Lower lobe of right lung (tissue), 2 donors: ENCODE measurements around the gene TAS2R8. TPM values are rescaled to one million over a fixed set of nuclear protein-coding genes. Genes with fewer than 3 reads are reported as not detected.

Experiments used
- ATAC-seq, 2 donors: fragments of 200-7000 bp; cut with Tn5 transposase; one replicate each; pipeline ENCODE4 v1.9.1; 2020 to 2022; ENCODE audit warnings: mild to moderate bottlenecking in 2 of 2, moderate library complexity in 2 of 2
- DNase-seq: peaks from one replicate; pipeline ENCODE4 v3.0.0-alpha.2; 2020
- H3K27ac ChIP-seq: fragments of 200-600 bp; one replicate; pipeline ENCODE4 v1.8.0; 2022
- H3K27me3 ChIP-seq: fragments of 200-600 bp; one replicate; pipeline ENCODE4 v1.8.0; 2022; ENCODE audit warnings: low read depth
- H3K36me3 ChIP-seq: fragments of 200-600 bp; one replicate; pipeline ENCODE4 v1.8.0; 2022; ENCODE audit warnings: mild to moderate bottlenecking
- H3K4me1 ChIP-seq: fragments of 200-600 bp; one replicate; pipeline ENCODE4 v1.8.0; 2022
- H3K4me3 ChIP-seq: fragments of 200-600 bp; one replicate; pipeline ENCODE4 v1.8.0; 2022; ENCODE audit warnings: mild to moderate bottlenecking
- H3K9me3 ChIP-seq: fragments of 200-600 bp; one replicate; pipeline ENCODE4 v1.8.0; 2022
- intact Hi-C: fragments of 100-400 bp; cut with DNase I; formaldehyde crosslinking; loops from one replicate; pipeline ENCODE4 v1.11.0; 2022
- total RNA-seq: library from RNA; stranded (reverse); fragmentation: NEBNext Ultra II Directional; extraction: Animal tissue kit (Norgen Biotek cat#: 25700); gene quantifications from one replicate; pipeline ENCODE4 v1.2.1, GENCODE V29; 2021
- TF ChIP-seq, protein P1 (sequence below): fragments of 200-600 bp; IDR thresholded peaks from one replicate; pipeline ENCODE4 v1.8.0; 2022; ENCODE audit warnings: antibody characterized with exemption, mild to moderate bottlenecking
- donor health status: DM: no; HTN: yes; CAD: no; lungs with severe emphysema.

TAS2R8 gene
- total RNA-seq, 1 donor from 2014 or later = not detected

DNA sequence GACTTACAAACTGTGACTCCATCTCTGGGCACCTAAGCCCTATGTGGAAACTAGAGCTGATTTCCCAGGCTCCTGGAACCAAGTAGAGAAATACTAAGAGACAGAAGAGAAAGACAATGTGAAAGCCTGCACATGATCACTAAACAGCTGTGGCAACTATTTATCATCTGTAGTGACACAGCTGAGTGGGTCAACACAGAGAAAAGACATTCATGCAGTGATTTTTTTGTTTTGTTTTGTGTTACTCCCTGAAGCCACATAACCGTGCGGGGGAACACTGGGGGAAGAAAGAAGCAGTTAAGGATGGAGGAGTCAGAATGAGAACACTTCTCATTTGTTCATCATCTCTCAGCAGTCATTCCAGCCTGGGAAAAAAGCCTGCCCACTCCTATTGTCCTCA lies 40.7 kb upstream of the TAS2R8 start:
- no peaks in the 10 kb centered on the region for H3K4me1 ChIP-seq
- H3K36me3 ChIP-seq = no peaks in the 10 kb centered on the region
- intact Hi-C loops = no loop called here
- no peak for DNase-seq
- H3K27ac ChIP-seq = no peak overlapping the region
- no peaks in the 10 kb centered on the region for H3K9me3 ChIP-seq
- no peak overlapping the region for H3K4me3 ChIP-seq
- H3K27me3 ChIP-seq = no peaks in the 10 kb centered on the region
- no peak for ATAC-seq
- TF ChIP-seq, protein P1, sequence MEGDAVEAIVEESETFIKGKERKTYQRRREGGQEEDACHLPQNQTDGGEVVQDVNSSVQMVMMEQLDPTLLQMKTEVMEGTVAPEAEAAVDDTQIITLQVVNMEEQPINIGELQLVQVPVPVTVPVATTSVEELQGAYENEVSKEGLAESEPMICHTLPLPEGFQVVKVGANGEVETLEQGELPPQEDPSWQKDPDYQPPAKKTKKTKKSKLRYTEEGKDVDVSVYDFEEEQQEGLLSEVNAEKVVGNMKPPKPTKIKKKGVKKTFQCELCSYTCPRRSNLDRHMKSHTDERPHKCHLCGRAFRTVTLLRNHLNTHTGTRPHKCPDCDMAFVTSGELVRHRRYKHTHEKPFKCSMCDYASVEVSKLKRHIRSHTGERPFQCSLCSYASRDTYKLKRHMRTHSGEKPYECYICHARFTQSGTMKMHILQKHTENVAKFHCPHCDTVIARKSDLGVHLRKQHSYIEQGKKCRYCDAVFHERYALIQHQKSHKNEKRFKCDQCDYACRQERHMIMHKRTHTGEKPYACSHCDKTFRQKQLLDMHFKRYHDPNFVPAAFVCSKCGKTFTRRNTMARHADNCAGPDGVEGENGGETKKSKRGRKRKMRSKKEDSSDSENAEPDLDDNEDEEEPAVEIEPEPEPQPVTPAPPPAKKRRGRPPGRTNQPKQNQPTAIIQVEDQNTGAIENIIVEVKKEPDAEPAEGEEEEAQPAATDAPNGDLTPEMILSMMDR = no peak

DNA sequence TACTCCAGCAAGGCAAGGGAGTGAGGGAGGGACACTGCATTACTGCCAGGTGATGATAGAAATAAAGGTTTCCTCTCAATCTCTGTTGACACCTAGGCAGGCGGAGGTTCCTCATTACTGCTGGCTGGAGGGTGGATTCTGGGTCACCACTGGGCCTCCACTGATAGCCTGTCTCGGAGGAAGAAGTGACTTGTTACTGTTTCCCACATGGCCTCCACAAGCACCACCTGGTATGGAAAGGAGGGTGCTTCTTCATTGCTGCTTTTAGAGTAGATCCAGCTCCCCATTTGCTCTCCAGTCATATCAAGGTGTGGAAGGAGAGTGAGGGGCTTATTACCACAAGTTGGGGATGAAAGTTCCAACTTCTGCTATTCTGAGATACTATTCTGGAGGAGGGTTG lies 35.8 kb upstream of the TAS2R8 start:
- no peak overlapping the region for H3K4me3 ChIP-seq
- H3K9me3 ChIP-seq = no peaks in the 10 kb centered on the region
- no peak for DNase-seq
- no peaks in the 10 kb centered on the region for H3K36me3 ChIP-seq
- H3K4me1 ChIP-seq = no peaks in the 10 kb centered on the region
- TF ChIP-seq, protein P1 = no peak
- intact Hi-C loops = no loop called here
- no peak for ATAC-seq
- H3K27ac ChIP-seq = no peak overlapping the region
- H3K27me3 ChIP-seq = no peaks in the 10 kb centered on the region

DNA sequence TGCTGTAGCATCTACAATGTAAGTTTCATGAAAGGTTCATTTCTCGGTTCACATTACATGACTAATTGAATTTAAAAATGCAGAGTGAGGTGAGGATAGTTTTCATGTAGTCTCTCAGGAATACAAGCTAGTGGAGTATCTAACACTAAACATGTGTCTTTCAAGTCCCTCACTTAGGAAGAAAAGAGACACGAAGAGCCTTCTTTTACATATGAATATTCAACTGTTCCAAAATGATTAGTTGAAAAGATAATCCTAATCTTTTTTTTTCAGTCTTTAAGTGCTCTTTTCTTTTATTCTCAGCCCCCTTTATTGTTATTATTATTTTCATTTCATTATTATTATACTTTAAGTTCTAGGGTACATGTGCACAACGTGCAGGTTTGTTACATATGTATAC lies 31.4 kb upstream of the TAS2R8 start:
- TF ChIP-seq, protein P1 = no peak
- DNase-seq = no peak
- Histone ChIP-seq H3K36me3 (no peaks in the 10 kb centered on the region), H3K27ac (no peak overlapping the region), H3K9me3 (no peaks in the 10 kb centered on the region), H3K27me3 (no peaks in the 10 kb centered on the region), H3K4me1 (no peaks in the 10 kb centered on the region), H3K4me3 (no peak overlapping the region)
- intact Hi-C loops = no loop called here
- no peak for ATAC-seq

DNA sequence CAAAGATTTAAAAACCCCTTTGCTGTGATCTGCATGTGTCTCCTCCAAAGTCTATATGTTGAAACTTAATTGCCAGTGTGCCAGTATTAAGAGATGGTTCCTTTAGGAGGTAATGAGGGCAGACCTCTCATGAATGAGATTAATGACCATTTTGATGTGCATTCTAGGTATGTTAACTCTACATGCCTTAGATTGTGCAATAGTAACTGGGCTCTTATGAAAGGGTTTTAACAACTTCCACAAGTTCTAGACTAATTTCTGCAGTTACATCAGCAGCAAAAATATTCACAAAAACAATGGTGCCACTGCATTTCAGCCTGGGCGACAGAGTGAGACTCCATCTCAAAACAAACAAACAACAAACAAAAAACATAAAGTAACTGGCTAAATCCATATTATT lies 22.9 kb upstream of the TAS2R8 start:
- DNase-seq (no peak), ATAC-seq (no peak)
- no peaks in the 10 kb centered on the region for H3K4me1 ChIP-seq
- no peak overlapping the region for H3K4me3 ChIP-seq
- intact Hi-C loops = no loop called here
- H3K27me3 ChIP-seq = no peaks in the 10 kb centered on the region
- no peaks in the 10 kb centered on the region for H3K9me3 ChIP-seq
- no peaks in the 10 kb centered on the region for H3K36me3 ChIP-seq
- TF ChIP-seq, protein P1 = no peak
- H3K27ac ChIP-seq = no peak overlapping the region

DNA sequence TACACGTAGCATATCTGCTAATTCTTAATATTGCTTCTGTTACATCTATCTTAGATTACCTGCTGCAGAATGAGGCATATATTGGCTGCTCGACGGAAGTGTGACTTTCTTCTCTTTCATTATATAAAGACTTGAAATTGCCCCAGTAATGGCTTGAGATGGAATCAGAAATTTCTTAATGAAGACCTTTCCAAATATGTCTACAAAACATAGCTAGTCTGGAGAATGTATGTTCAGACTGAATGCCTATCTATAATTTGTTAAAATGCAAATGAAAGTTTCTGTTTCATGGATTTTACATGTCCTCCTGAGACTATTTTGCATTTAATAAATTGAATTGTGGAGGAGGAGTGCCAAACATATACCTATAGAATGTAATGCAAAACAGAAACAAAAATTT lies 19.2 kb upstream of the TAS2R8 start, which contains the start of gene TAS2R10:
TAS2R10 (minus strand) TSS at position 101 of the 400 bp plus-strand sequence; CDS start at position 12, 89 bp downstream.
- H3K4me3 ChIP-seq = no peak within 1 kb of the TSS
- no peaks in the 10 kb centered on the region for H3K4me1 ChIP-seq
- DNase-seq (no peak), ATAC-seq (no peak)
- TF ChIP-seq, protein P1 = no peak
- H3K9me3 ChIP-seq = no peaks in the 10 kb centered on the region
- H3K27me3 ChIP-seq = no peaks in the 10 kb centered on the region
- H3K27ac ChIP-seq = no peak within 1 kb of the TSS
- intact Hi-C loops = no loop called here
- no peaks in the 10 kb centered on the region for H3K36me3 ChIP-seq

DNA sequence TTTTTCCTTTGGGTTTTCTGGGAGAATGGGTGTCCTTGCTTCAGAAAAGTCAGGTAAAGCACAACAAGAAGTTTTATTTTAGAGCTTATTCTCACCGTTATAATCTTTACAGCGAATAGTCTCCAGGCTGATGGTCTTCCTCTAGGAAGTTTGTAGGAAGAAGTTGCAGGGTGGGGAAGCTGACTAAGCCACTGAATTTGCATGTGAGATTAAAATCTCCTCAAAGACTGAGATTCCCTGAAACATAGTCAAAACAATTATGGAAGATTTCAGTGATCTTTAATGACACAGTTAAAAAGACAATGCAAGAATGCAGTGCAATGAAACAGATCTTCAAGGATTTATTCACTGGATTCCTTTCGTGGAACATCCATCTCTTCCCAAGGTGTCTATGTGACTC lies 17.9 kb upstream of the TAS2R8 start:
- DNase-seq (no peak), ATAC-seq (no peak)
- Histone ChIP-seq H3K4me1 (no peaks in the 10 kb centered on the region), H3K9me3 (no peaks in the 10 kb centered on the region), H3K27me3 (no peaks in the 10 kb centered on the region), H3K36me3 (no peaks in the 10 kb centered on the region), H3K4me3 (no peak overlapping the region), H3K27ac (no peak overlapping the region)
- TF ChIP-seq, protein P1 = no peak
- intact Hi-C loops = no loop called here
